ENCODE measurements around the gene CRYGN.

The CRYGN gene

GRCh38 chr7:151448261-151449252, 8.6 kb upstream of the CRYGN start:
- peak; percentile 88 for ATAC-seq

GRCh38 chr7:151447901-151448260, 7.9 kb upstream of the CRYGN start:
- ATAC-seq = no peak
- no peak for TF ChIP-seq ZNF70 (CRISPR knock-in tag; IDR thresholded peaks at IDR 0.05)
- TF ChIP-seq SNAI2 (CRISPR knock-in tag; IDR thresholded peaks at IDR 0.05) = no peak
- TF ChIP-seq CSDC2 (CRISPR knock-in tag; IDR thresholded peaks at IDR 0.05) = no peak
- TF ChIP-seq RARB (CRISPR knock-in tag; IDR thresholded peaks at IDR 0.05) = no peak
- no peak for TF ChIP-seq CSRNP3 (CRISPR knock-in tag; IDR thresholded peaks at IDR 0.05)
- no peak for TF ChIP-seq TSHZ2 (CRISPR knock-in tag; IDR thresholded peaks at IDR 0.05)
- TF ChIP-seq PATZ1 (CRISPR knock-in tag; IDR thresholded peaks at IDR 0.05; ENCODE audit: borderline replicate concordance) = no peak
- TF ChIP-seq ZC3H10 (CRISPR knock-in tag; IDR thresholded peaks at IDR 0.05) = no peak
- TF ChIP-seq TOX (CRISPR knock-in tag; IDR thresholded peaks at IDR 0.05; ENCODE audit: borderline replicate concordance) = no peak
- TF ChIP-seq ZNF8 (CRISPR knock-in tag; IDR thresholded peaks at IDR 0.05) = no peak
- TF ChIP-seq ARNTL (CRISPR knock-in tag; IDR thresholded peaks at IDR 0.05; ENCODE audit: borderline replicate concordance, low read depth) = no peak

More at GRCh38 chr7:151448261-151449252, 8.6 kb upstream of the CRYGN start:
- no peak for TF ChIP-seq BACH2 (CRISPR knock-in tag; IDR thresholded peaks at IDR 0.05; ENCODE audit: borderline replicate concordance)
- TF ChIP-seq RARB (CRISPR knock-in tag; IDR thresholded peaks at IDR 0.05) = no peak
- no peak for TF ChIP-seq CSDC2 (CRISPR knock-in tag; IDR thresholded peaks at IDR 0.05)
- no peak for TF ChIP-seq PATZ1 (CRISPR knock-in tag; IDR thresholded peaks at IDR 0.05; ENCODE audit: borderline replicate concordance)
- TF ChIP-seq ZNF70 (CRISPR knock-in tag; IDR thresholded peaks at IDR 0.05) = no peak
- TF ChIP-seq PPARA (CRISPR knock-in tag; IDR thresholded peaks at IDR 0.05; ENCODE audit: borderline replicate concordance) = no peak
- no peak for TF ChIP-seq ZFP30 (CRISPR knock-in tag; IDR thresholded peaks at IDR 0.05)
- no peak for TF ChIP-seq TOX (CRISPR knock-in tag; IDR thresholded peaks at IDR 0.05; ENCODE audit: borderline replicate concordance)
- TF ChIP-seq ARNTL (CRISPR knock-in tag; IDR thresholded peaks at IDR 0.05; ENCODE audit: borderline replicate concordance, low read depth) = no peak
- TF ChIP-seq CREB5 (CRISPR knock-in tag; IDR thresholded peaks at IDR 0.05; ENCODE audit: low read depth) = no peak
- no peak for TF ChIP-seq GLIS3 (CRISPR knock-in tag; IDR thresholded peaks at IDR 0.05)
- TF ChIP-seq TSHZ2 (CRISPR knock-in tag; IDR thresholded peaks at IDR 0.05) = no peak
- no peak for TF ChIP-seq ZFP3 (CRISPR knock-in tag; IDR thresholded peaks at IDR 0.05)

All from SK-N-SH treated with all-trans-retinoic acid at 6 μM for 48 hours (cell line).